ENCODE measurements around the gene TAF1C.

TAF1C gene

DNA sequence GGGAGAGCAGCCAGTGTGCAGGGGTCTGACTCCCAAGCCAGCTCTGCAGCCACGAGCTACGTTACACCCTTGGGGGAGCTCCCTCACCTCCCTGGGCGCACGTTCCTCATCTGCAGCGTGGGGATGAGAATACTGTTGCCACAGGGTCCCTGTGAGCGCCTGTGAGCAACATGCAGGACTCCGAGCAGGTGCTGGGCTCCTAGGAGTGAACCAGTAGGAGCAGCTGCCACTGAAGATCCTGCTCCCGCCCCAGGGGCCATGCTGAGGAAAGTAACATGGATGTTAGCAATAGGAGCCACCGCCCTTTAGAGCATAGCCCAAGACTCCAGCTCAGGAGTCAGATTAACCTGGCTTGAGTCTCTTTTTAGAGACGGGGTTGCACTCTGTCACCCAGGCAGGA is 25.8 kb downstream of the TAF1C start:
- no peak overlapping the region for H3K4me3 ChIP-seq (ENCODE audit: control insufficient read depth, low read depth, low read length)
- DNase-seq (ENCODE audit: low read depth), result no peak
- TF ChIP-seq CTCF (conservative IDR thresholded peaks at IDR 0.05; ENCODE audit: control insufficient read depth, insufficient read depth, low read depth, low read length), result no peak

DNA sequence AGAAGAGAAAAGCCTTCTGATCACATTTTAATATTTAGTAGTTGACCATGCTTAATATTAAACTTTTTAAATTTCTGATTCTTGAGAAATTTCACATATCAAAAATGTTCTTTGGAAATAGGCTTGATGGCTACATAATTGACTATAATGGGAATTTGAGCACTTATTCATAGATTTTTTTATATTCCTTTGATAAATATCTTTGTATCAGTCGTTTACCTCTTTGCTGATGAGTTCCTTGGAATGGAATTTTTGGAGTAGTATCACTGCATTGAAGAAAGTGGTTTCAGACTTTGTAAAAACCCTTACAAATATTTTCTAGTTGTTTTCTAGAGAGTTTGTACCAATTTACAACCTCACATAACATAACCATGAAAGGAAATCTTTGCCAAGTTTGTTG is 27.1 kb downstream of the TAF1C start:
- no peak for TF ChIP-seq CTCF (conservative IDR thresholded peaks at IDR 0.05; ENCODE audit: control insufficient read depth, insufficient read depth, low read depth, low read length)
- DNase-seq (ENCODE audit: low read depth), result no peak

DNA sequence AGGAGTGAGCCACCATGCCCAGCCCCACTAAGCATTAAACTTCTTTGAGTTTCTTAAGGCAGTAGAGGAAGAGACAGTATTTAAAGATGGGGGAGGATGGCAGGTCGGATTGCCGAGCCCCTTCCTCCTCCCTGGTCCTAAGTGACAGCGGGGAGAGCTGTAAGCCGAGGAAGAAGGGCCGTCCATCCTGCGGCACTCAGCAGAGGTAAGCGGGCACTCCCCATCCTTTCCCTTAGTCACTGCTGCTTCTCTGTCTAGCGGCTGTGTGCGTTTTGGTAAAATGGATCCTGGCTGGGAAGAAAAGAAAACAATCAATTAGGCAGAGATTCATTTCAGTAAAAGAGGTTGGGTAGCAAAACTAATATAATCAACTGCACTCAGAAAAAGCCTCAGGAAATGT is 27.9 kb downstream of the TAF1C start:
- H3K4me3 ChIP-seq (ENCODE audit: control insufficient read depth, low read depth, low read length), result no peak overlapping the region
- DNase-seq (ENCODE audit: low read depth), result no peak
- no peak for TF ChIP-seq CTCF (conservative IDR thresholded peaks at IDR 0.05; ENCODE audit: control insufficient read depth, insufficient read depth, low read depth, low read length)

More for the DNA sequence above, 27.1 kb downstream of the TAF1C start:
- H3K4me3 ChIP-seq (ENCODE audit: control insufficient read depth, low read depth, low read length), result no peak overlapping the region

DNA sequence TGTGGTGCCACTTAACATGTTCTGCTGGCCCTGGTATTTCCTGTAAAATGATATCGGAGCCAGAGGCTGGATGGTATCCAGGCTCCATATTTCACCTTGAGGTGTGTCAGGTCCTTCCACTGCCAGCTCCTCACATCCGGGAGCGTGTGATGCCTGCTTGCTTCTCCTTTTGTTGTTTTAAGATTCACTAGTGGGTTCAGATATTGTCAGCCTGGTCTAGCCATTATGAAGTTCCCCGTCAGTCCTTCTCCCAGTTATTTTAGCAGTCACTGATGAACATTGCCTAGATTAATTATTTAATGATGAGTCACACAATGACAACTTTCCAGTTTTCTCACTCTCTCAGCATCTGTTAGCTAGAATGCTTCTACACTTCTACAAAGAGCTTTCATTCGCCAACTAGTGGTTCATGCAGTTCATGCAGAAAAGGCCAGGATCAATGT is 30.5 kb downstream of the TAF1C start:
- DNase-seq (ENCODE audit: low read depth), result peak; percentile 20
- TF ChIP-seq CTCF (conservative IDR thresholded peaks at IDR 0.05; ENCODE audit: control insufficient read depth, insufficient read depth, low read depth, low read length), result peak; percentile 14
- no peak overlapping the region for H3K4me3 ChIP-seq (ENCODE audit: control insufficient read depth, low read depth, low read length)

GRCh38 chr16:84155771-84156170 is 31.1 kb downstream of the TAF1C start:
- TF ChIP-seq CTCF (conservative IDR thresholded peaks at IDR 0.05; ENCODE audit: control insufficient read depth, insufficient read depth, low read depth, low read length), result no peak
- no peak for DNase-seq (ENCODE audit: low read depth)
- no peak overlapping the region for H3K4me3 ChIP-seq (ENCODE audit: control insufficient read depth, low read depth, low read length)

DNA sequence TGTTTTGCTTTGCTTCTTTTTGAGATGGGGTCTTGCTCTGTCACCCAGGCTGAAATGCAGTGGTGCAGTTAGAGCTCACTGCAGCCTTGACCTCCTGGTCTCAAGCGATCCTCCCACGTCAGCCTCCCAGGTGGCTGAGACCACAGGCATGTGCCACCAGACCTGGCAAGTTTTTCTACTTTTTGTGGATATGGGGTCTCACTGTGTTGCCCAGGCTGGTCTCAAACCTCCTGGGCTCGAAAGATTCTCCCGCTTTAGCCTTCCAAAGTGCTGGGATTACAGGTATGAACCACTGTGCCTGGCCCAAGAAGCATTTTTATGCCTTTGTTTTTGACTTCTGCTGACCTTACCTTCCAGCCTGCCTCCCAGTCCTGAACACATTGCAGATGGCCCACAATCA is 31.6 kb downstream of the TAF1C start:
- no peak for DNase-seq (ENCODE audit: low read depth)
- TF ChIP-seq CTCF (conservative IDR thresholded peaks at IDR 0.05; ENCODE audit: control insufficient read depth, insufficient read depth, low read depth, low read length), result no peak
- H3K4me3 ChIP-seq (ENCODE audit: control insufficient read depth, low read depth, low read length), result no peak overlapping the region

DNA sequence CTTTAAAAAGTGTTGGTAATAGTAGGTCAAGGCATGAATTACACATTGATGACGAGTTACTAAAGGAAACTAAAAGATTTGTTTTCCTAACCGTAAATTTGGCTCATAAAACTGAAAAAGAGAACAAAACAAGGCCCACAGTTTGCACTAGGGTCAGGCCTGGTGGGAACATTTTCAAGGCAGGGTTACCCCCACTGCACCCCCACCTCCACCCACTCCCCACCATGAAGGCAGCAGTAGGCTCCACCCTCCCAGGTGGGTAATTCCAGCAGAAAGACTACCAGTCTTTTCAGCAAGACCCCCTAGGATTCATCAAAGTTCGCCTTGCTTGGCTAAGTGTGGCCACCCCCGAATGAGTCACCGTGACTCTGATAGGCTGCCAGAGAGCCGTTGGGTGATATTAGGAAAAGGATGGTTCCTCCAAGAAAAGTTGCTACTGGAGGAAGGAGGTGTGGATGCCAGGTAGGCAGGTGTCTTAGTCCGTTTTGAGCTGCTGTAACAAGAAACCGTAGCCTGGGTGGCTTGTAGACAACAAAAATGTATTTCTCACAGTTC is 33.1 kb downstream of the TAF1C start:
- DNase-seq (ENCODE audit: low read depth), result peak; percentile 14
- no peak for TF ChIP-seq CTCF (conservative IDR thresholded peaks at IDR 0.05; ENCODE audit: control insufficient read depth, insufficient read depth, low read depth, low read length)
- no peak overlapping the region for H3K4me3 ChIP-seq (ENCODE audit: control insufficient read depth, low read depth, low read length)
